NCI-H510A treated with DMSO at 0.1 percent for 48 hours (cell line): Measurements from ENCODE around the gene ITIH2.
"Not testable (repeated sequence)": the region's sequence is repeated elsewhere in the genome, so short reads cannot be mapped to it uniquely, and the experiment has no call there.

ENCODE experiments used
- DNase-seq: peaks from one replicate; lab custom pipeline; 2025; lab: John Stamatoyannopoulos, UW

The ITIH2 gene

GRCh38 chr10:7703140-7703539 is at the start of gene ITIH2:
Gene ITIH2 (plus strand): TSS chr10:7703316. CDS start chr10:7703435, 119 bp downstream.
- DNase-seq = no peak

GRCh38 chr10:7657079-7657478 is 46.0 kb upstream of the ITIH2 start:
- DNase-seq = not testable (repeated sequence)

- DNase-seq = no peak
Observed at GRCh38 chr10:7657552-7657951, 45.6 kb upstream of the ITIH2 start.

- no peak for DNase-seq
Observed at GRCh38 chr10:7659560-7659959, 43.6 kb upstream of the ITIH2 start.

GRCh38 chr10:7662522-7662921 is 40.6 kb upstream of the ITIH2 start:
- DNase-seq = no peak

- DNase-seq = no peak
Observed at GRCh38 chr10:7664707-7665106, 38.4 kb upstream of the ITIH2 start.

- DNase-seq = no peak
Observed at GRCh38 chr10:7665767-7666166, 37.3 kb upstream of the ITIH2 start.

GRCh38 chr10:7666253-7667023 is 36.7 kb upstream of the ITIH2 start, which contains the start of gene ITIH5:
Gene ITIH5 (minus strand): TSS chr10:7666966. CDS start chr10:7666892, 74 bp downstream.
- DNase-seq = no peak

- no peak for DNase-seq
Observed at GRCh38 chr10:7667262-7668141, 35.6 kb upstream of the ITIH2 start.

- no peak for DNase-seq
Observed at GRCh38 chr10:7670157-7670556, 33.0 kb upstream of the ITIH2 start.

- DNase-seq = no peak
Observed at GRCh38 chr10:7672341-7673134, 30.6 kb upstream of the ITIH2 start.

GRCh38 chr10:7679256-7679655 is 23.9 kb upstream of the ITIH2 start:
- DNase-seq = no peak

GRCh38 chr10:7680078-7680477 is 23.0 kb upstream of the ITIH2 start:
- DNase-seq = not testable (repeated sequence)

GRCh38 chr10:7686351-7687171 is 16.6 kb upstream of the ITIH2 start:
- DNase-seq = no peak

- peak; percentile 28 for DNase-seq
Observed at GRCh38 chr10:7687228-7687907, 15.7 kb upstream of the ITIH2 start.

GRCh38 chr10:7689591-7689990 is 13.5 kb upstream of the ITIH2 start:
- DNase-seq = no peak

- not testable (repeated sequence) for DNase-seq
Observed at GRCh38 chr10:7690885-7691597, 12.1 kb upstream of the ITIH2 start.

GRCh38 chr10:7692368-7692767 is 10.7 kb upstream of the ITIH2 start:
- DNase-seq = not testable (repeated sequence)

GRCh38 chr10:7693194-7693593 is 9.9 kb upstream of the ITIH2 start:
- DNase-seq = not testable (repeated sequence)

- DNase-seq = no peak
Observed at GRCh38 chr10:7696545-7696944, 6.6 kb upstream of the ITIH2 start.
